GM19395 (cell line): ENCODE results near the gene PRDX2.
A peak's percentile ranks its signal among the peaks of the same experiment; 100 is the strongest.

ENCODE experiments used
- ATAC-seq: cut with Tn5 transposase; IDR thresholded peaks from one replicate; pipeline ENCODE4 v1.9.1; 2021; ENCODE audit warnings: mild to moderate bottlenecking, moderate library complexity; ENCODE audit not compliant: unreplicated experiment

PRDX2 gene

GRCh38 chr19:12792853-12793289, 8.7 kb downstream of the PRDX2 start:
- ATAC-seq, result no peak

- no peak for ATAC-seq
These were observed 9.3 kb downstream of the PRDX2 start for GRCh38 chr19:12792051-12792852.

DNA sequence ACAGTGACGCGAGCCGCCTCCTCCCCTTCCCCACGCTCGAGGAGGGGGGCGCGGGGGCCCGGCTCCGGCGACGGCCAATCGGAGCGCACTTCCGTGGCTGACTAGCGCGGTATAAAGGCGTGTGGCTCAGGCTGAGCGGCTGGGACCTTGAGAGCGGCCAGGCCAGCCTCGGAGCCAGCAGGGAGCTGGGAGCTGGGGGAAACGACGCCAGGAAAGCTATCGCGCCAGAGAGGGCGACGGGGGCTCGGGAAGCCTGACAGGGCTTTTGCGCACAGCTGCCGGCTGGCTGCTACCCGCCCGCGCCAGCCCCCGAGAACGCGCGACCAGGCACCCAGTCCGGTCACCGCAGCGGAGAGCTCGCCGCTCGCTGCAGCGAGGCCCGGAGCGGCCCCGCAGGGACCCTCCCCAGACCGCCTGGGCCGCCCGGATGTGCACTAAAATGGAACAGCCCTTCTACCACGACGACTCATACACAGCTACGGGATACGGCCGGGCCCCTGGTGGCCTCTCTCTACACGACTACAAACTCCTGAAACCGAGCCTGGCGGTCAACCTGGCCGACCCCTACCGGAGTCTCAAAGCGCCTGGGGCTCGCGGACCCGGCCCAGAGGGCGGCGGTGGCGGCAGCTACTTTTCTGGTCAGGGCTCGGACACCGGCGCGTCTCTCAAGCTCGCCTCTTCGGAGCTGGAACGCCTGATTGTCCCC, 10.1 kb downstream of the PRDX2 start, which contains the start of gene JUNB:
JUNB (plus strand) TSS at position 142 of the 706 bp plus-strand sequence; CDS start at position 428, 286 bp downstream.
- peak; percentile 32 for ATAC-seq

- ATAC-seq, result no peak
These were observed 10.8 kb downstream of the PRDX2 start for GRCh38 chr19:12790628-12791344.

GRCh38 chr19:12789904-12790619, 11.5 kb downstream of the PRDX2 start:
- peak; percentile 33 for ATAC-seq

DNA sequence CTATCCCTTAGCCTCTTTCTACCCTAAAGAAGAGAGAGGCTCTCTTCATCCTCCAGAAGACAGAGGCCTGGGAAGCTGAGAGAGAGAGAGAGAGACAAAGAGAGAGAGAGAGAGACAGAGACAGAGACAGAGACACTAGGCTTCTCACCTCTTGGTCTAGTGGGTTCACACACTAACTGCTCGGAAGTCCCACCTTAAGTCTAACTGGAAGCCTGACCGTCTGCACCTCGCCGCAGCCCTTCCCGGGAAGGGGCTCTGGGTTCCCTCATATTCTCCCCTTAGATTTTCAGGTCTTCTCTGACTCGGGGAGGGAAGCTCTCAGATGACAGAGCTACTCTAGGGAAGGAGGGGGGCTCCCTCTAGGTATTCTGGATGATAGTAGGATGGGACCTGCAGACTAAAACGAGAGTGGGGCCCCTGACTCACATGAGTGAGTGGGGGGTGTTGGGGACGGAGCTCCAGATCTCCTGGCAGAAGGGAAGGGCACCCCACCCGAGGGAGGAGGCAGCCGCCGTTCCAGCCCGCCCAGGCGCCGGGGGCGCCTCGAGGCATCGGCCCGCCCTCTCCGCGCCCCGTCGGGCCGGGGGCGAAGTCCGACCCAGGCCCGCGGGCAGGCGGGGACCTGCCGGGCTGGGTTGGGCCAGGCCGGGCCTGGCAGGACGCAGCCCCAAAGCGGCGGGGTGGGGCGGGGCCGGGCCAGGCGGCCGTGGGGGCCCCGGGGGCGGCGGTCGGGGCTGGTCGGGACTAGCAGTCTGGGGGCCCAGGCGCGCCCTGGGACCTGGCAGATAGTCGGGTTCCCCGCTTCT, 12.3 kb downstream of the PRDX2 start:
- no peak for ATAC-seq

DNA sequence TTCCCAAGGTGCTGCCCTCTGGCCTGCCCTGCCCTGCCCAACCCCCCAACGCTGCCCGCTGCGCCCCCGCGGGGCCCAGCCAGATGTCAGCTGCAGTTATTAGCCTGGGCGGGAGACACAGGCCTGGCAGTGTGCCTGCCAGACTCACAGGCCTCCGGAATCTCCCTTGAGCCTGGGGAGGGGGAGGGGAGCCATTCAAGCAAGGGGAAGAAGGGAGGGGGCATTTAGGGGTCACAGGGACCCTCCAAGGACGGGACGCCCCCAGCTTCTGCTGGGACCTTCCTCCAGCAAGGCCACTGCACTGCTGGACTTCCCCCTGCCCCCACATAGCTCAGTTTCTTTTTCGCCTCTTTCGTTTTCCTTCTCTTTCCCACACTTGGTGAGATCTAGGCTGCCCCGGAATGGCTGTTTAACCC, 12.9 kb downstream of the PRDX2 start:
- no peak for ATAC-seq

DNA sequence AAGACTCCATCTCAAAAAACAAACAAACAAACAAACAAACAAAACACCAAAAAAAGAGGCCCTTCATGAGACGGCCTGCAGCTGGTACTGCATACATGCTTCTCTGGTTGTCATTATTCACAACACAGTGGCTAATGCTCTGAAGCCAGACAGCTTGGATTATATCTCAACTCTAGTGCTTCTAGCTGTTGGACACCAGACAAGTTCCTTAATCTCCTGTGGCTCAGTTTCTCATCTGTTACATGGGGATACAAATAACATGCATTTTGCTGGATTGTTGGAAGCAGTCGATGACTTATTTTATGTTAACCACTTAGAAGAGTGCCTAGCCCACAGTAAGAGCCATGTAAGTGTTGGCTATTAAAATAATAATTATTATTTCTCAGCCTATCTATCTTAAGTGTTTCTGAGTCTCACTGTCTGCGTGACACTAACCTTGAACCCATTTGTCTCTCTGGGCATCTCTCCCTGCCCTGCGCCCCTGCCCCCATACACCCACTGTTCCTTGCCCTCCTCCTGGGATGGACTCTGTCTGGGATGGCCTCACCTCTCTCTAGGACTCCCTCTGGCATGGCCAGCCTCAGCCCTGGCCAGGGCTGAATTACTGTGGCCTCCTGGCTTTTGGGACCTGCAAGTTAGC, 13.4 kb downstream of the PRDX2 start:
- ATAC-seq, result no peak

- ATAC-seq, result no peak
These were observed 14.1 kb downstream of the PRDX2 start for GRCh38 chr19:12787458-12787857.

DNA sequence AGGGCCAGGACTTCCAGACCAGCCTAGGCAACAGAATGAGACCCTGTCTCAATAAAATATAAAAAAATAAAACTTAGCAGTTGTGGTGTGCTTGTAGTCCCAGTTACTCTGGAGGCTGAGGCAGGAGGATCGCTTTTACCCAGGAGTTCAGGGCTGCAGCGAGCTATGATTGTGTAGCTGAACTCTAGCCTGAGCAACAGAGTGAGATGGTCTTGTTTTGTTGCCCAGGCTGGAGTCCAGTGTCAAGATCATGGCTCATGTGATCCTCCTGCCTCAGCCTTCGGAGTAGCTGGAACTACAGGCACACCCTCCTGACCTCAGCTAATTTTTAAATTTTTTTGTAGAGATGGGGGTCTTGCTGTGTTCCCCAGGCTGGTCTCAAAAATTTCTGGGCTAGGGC, 14.6 kb downstream of the PRDX2 start:
- ATAC-seq, result no peak

- ATAC-seq, result no peak
These were observed 15.3 kb downstream of the PRDX2 start for GRCh38 chr19:12786141-12786870.

- ATAC-seq, result no peak
These were observed 16.1 kb downstream of the PRDX2 start for GRCh38 chr19:12785431-12786031.

DNA sequence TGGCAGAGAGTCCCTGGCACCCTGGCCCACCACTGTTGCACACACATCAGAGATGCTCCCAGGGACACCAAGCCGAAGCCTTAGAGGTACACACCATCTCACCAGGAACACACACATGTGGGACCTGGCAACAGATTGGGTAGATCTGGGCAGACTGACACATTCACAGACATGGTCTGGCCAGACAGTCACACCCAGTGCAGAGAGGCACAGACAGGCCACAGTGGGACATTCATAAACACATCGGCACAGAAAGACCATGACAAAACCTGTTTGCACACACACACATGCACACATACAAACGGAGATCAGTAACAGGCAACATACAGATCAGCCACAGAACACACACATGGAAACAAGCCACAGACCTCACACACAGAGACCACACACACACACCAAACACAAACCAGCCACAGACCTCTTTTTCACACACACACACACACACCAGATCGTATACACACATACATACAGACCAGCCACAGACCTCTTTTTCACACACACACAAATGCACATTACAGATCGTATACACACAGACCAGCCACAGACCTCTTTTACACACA, 16.6 kb downstream of the PRDX2 start:
- no peak for ATAC-seq

DNA sequence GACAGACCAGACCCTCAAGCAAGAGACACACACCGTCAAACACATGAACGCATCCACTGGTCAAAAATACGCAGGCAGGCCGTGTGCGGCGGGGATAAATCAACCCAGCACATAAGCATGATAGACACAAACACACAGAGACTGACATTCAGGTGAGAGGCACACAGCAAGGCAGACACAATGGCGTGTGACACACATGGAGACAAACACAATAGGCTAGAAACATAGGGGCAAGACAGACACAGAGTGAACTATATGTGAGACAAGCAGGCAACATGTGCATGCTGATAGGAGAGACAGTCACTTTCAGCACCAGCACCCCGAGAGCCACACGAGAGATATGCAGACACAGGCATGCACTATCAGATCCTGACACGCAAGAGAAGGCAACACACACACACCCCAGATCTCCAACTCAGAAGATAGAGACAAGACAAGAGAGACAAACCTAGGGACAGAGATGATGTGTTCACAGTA, 17.2 kb downstream of the PRDX2 start:
- no peak for ATAC-seq

GRCh38 chr19:12783849-12784393, 17.7 kb downstream of the PRDX2 start:
- ATAC-seq, result no peak

GRCh38 chr19:12783291-12783848, 18.2 kb downstream of the PRDX2 start:
- ATAC-seq, result no peak
